Neural progenitor cell (in vitro differentiated cells): ENCODE measurements around the gene ERGIC1. TPM values are rescaled to one million over a fixed set of nuclear protein-coding genes. Genes with fewer than 3 reads are reported as not detected.

Experiments
- DNase-seq: peaks from one replicate; pipeline ENCODE4 v3.0.0-alpha.2; 2016; ENCODE audit warnings: low spot score
- H2AFZ ChIP-seq: fragments of 200-600 bp; sonication (generic); replicated peaks from 2 replicates; pipeline ENCODE4 v1.6.1; 2016; ENCODE audit warnings: antibody characterized with exemption
- H3F3A ChIP-seq: fragments of 200-600 bp; sonication (generic); 2 replicates; pipeline ENCODE4 v1.6.1; 2016; ENCODE audit warnings: antibody characterized with exemption, low read depth
- H3K27ac ChIP-seq: fragments of 200-600 bp; sonication (generic); 2 replicates; pipeline ENCODE4 v1.5.1; 2016; ENCODE audit warnings: mild to moderate bottlenecking
- H3K27me3 ChIP-seq: fragments of 200-600 bp; sonication (generic); 2 replicates; pipeline ENCODE4 v1.6.1; 2016; ENCODE audit warnings: mild to moderate bottlenecking, moderate library complexity
- H3K36me3 ChIP-seq: fragments of 200-600 bp; sonication (generic); 2 replicates; pipeline ENCODE4 v1.5.1; 2016
- H3K4me1 ChIP-seq: fragments of 200-600 bp; sonication (generic); 2 replicates; pipeline ENCODE4 v1.6.1; 2016; ENCODE audit warnings: mixed run types
- H3K4me2 ChIP-seq: fragments of 200-600 bp; sonication (generic); 2 replicates; pipeline ENCODE4 v1.6.1; 2016
- H3K4me3 ChIP-seq: fragments of 200-600 bp; sonication (generic); 2 replicates; pipeline ENCODE4 v1.5.1; 2016
- H3K79me2 ChIP-seq: fragments of 200-600 bp; sonication (generic); 2 replicates; pipeline ENCODE4 v1.6.1; 2016; ENCODE audit warnings: low read depth
- H3K9ac ChIP-seq: fragments of 200-600 bp; sonication (generic); 2 replicates; pipeline ENCODE4 v1.6.1; 2016
- H3K9me3 ChIP-seq: fragments of 200-600 bp; sonication (generic); 2 replicates; pipeline ENCODE4 v1.5.1; 2016; ENCODE audit warnings: low read depth
- H4K20me1 ChIP-seq: fragments of 200-600 bp; sonication (generic); 2 replicates; pipeline ENCODE4 v1.6.1; 2016; ENCODE audit warnings: low read depth
- H3K27ac Mint-ChIP-seq: 3 replicates; pipeline ENCODE4 v1.8.0; 2021; ENCODE audit warnings: mixed read lengths
- H3K27me3 Mint-ChIP-seq: 2 replicates; pipeline ENCODE4 v1.8.0; 2022; ENCODE audit warnings: low read depth, mild to moderate bottlenecking, inconsistent platforms, moderate library complexity, mixed read lengths; ENCODE audit not compliant: insufficient read depth
- H3K36me3 Mint-ChIP-seq: 3 replicates; pipeline ENCODE4 v1.8.0; 2021; ENCODE audit warnings: mixed read lengths
- H3K4me1 Mint-ChIP-seq: 3 replicates; pipeline ENCODE4 v1.8.0; 2021; ENCODE audit warnings: mixed read lengths
- H3K4me3 Mint-ChIP-seq: 3 replicates; pipeline ENCODE4 v1.8.0; 2021; ENCODE audit warnings: mild to moderate bottlenecking, moderate library complexity, mixed read lengths
- H3K9me3 Mint-ChIP-seq: 3 replicates; pipeline ENCODE4 v1.8.0; 2020; ENCODE audit warnings: mixed read lengths
- CTCF ChIP-seq: fragments of 200-600 bp; sonication (generic); IDR thresholded peaks from 2 replicates; pipeline ENCODE4 v1.5.1; 2017; ENCODE audit warnings: antibody characterized with exemption, mild to moderate bottlenecking
- EZH2 ChIP-seq: fragments of 200-600 bp; sonication (generic); IDR thresholded peaks from 2 replicates; pipeline ENCODE4 v1.6.1; 2017; ENCODE audit warnings: antibody characterized with exemption, mild to moderate bottlenecking, moderate library complexity
- EZH2phosphoT487 ChIP-seq: fragments of 200-600 bp; sonication (generic); IDR thresholded peaks from 2 replicates; pipeline ENCODE4 v1.6.1; 2017; ENCODE audit warnings: antibody characterized with exemption
- total RNA-seq: library from RNA; depleted of rRNA; stranded (reverse); fragments of >200 nt; gene quantifications from 2 replicates; pipeline ENCODE4 v1.2.3, GENCODE V29; 2015; ENCODE audit warnings: low replicate concordance

ERGIC1 gene
- total RNA-seq, 1 donor from 2014 or later: 28.7 TPM

DNA sequence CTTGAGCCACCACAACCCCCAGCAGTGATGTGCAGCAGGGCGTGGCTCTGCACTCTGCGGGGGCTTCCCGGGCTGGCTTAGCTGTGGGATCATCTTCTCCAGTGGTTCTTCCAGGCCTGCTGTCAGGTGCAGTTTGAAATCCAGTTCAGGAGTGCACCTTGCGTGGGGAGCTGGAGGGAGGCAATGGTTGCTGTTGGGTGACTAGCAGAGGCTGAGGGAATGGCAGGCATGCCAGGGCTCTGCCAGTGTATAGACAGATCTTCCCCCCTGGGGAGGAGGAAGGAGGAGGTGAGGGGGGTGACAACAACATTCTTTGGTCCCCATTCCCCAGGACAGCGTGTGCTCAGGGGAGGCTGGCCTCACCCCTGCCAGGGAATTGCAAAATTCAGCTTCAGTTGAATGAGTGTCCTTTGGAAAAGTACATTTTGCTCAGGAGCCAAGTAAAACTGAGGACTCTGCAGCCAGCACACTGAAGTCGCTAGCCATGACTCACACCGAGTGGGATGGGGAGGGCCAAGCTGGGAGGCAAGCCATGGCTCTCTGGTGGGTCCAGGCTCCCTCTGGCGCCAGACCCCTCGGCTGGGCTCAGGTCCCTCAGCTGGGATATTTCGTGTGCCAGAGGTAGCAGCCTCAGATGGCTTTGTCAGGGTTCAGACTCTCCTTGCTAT lies 35.0 kb downstream of the ERGIC1 start:
- Histone ChIP-seq H3K4me3 (no peak overlapping the region), H3K79me2 (peaks cover 15% of the 10 kb centered on the region), H3K36me3 (no peaks in the 10 kb centered on the region), H3K4me1 (peaks cover 20% of the 10 kb centered on the region), H3K9ac (no peak overlapping the region), H3K9me3 (no peaks in the 10 kb centered on the region), H3F3A (no peaks in the 10 kb centered on the region), H3K27me3 (no peaks in the 10 kb centered on the region), H3K27ac (no peak overlapping the region), H4K20me1 (peaks cover 80% of the 10 kb centered on the region), H2AFZ (no peak overlapping the region), H3K4me2 (no peak overlapping the region)
- Mint-ChIP-seq H3K4me1 (peaks cover 16% of the 10 kb centered on the region), H3K36me3 (no peaks in the 10 kb centered on the region), H3K9me3 (no peaks in the 10 kb centered on the region), H3K27ac (no peak overlapping the region), H3K4me3 (no peak overlapping the region), H3K27me3 (no peaks in the 10 kb centered on the region)
- TF ChIP-seq EZH2 (no peak), CTCF (no peak), EZH2phosphoT487 (no peak)
- DNase-seq: no peak

DNA sequence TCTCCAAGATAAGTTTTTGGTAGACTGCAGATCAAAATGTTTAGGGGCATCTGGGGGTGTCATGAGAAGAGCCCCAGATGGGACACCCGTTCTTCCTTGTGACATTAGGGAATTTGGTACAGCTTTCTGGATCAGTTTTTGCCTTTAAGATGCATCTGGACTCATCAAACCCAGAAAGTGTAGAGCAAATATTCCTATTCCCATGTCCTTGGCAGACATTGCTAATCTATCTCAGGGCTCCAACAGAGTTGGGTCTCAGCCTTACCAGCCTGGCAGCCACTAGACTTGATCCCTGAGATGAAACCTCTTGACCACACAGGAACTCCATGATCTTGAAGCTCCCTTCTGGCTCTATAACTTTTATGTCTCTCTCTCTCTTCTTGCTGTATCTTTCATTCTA lies 35.6 kb downstream of the ERGIC1 start:
- Histone ChIP-seq H3K9me3 (no peaks in the 10 kb centered on the region), H3K9ac (no peak overlapping the region), H3K27me3 (no peaks in the 10 kb centered on the region), H3K27ac (no peak overlapping the region), H3K36me3 (no peaks in the 10 kb centered on the region), H2AFZ (no peak overlapping the region), H3K79me2 (peaks cover 10% of the 10 kb centered on the region), H3K4me3 (no peak overlapping the region), H3K4me1 (peaks cover 20% of the 10 kb centered on the region), H3K4me2 (no peak overlapping the region), H3F3A (no peaks in the 10 kb centered on the region), H4K20me1 (peaks cover 80% of the 10 kb centered on the region)
- Mint-ChIP-seq H3K27me3 (no peaks in the 10 kb centered on the region), H3K4me1 (peaks cover 18% of the 10 kb centered on the region), H3K27ac (no peak overlapping the region), H3K4me3 (no peak overlapping the region), H3K9me3 (no peaks in the 10 kb centered on the region), H3K36me3 (no peaks in the 10 kb centered on the region)
- DNase-seq: no peak
- TF ChIP-seq EZH2phosphoT487 (no peak), CTCF (no peak), EZH2 (no peak)

GRCh38 chr5:172870291-172870714 lies 36.3 kb downstream of the ERGIC1 start:
- H3K4me3 ChIP-seq: no peak overlapping the region
- no peaks in the 10 kb centered on the region for H3K9me3 ChIP-seq
- no peaks in the 10 kb centered on the region for H3F3A ChIP-seq
- Mint-ChIP-seq H3K9me3 (no peaks in the 10 kb centered on the region), H3K27me3 (no peaks in the 10 kb centered on the region), H3K4me3 (no peak overlapping the region), H3K4me1 (peaks cover 18% of the 10 kb centered on the region), H3K36me3 (no peaks in the 10 kb centered on the region), H3K27ac (no peak overlapping the region)
- no peak overlapping the region for H3K27ac ChIP-seq
- H3K27me3 ChIP-seq: no peaks in the 10 kb centered on the region
- no peaks in the 10 kb centered on the region for H3K36me3 ChIP-seq
- H3K9ac ChIP-seq: no peak overlapping the region
- peaks cover 85% of the 10 kb centered on the region for H4K20me1 ChIP-seq
- peaks cover 9% of the 10 kb centered on the region for H3K79me2 ChIP-seq
- DNase-seq: no peak
- no peak overlapping the region for H2AFZ ChIP-seq
- H3K4me2 ChIP-seq: no peak overlapping the region
- H3K4me1 ChIP-seq: peaks cover 20% of the 10 kb centered on the region
- TF ChIP-seq EZH2 (no peak), CTCF (no peak), EZH2phosphoT487 (no peak)
